Measurements from ENCODE around the gene UBE2L3.
"Not testable (repeated sequence)": the region's sequence is repeated elsewhere in the genome, so short reads cannot be mapped to it uniquely, and the experiment has no call there.

DNA sequence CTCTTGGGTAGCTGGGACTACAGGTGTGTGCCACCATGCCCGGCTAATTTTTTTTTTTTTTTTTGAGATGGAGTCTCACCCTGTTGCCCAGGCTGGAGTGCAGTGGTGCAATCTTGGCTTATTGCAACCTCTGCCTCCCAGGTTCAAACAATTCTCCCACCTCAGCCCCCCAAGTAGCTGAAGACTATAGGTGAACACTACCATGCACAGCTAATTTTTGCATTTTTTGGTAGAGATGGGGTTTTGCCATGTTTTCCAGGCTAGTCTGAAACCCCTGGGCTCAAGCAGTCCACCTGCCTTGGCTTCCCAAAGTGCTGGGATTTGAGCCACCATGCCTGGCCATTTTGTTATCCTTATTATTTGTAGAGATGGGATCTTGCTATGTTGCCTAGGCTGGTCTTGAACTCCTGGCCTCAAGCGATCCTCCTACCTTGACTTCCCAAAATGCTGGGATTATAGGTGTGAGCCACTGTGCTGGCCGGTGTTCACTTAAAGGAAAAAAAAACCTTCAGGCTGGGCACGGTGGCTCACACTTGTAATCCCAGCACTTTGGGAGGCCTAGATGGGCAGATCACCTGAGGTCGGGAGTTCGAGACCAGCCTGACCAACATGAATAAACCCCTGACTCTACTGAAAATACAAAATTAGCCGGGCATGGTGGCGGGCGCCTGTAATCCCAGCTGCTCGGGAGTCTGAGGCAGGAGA, 13.6 kb downstream of the UBE2L3 start:
- TF ChIP-seq, protein P1, sequence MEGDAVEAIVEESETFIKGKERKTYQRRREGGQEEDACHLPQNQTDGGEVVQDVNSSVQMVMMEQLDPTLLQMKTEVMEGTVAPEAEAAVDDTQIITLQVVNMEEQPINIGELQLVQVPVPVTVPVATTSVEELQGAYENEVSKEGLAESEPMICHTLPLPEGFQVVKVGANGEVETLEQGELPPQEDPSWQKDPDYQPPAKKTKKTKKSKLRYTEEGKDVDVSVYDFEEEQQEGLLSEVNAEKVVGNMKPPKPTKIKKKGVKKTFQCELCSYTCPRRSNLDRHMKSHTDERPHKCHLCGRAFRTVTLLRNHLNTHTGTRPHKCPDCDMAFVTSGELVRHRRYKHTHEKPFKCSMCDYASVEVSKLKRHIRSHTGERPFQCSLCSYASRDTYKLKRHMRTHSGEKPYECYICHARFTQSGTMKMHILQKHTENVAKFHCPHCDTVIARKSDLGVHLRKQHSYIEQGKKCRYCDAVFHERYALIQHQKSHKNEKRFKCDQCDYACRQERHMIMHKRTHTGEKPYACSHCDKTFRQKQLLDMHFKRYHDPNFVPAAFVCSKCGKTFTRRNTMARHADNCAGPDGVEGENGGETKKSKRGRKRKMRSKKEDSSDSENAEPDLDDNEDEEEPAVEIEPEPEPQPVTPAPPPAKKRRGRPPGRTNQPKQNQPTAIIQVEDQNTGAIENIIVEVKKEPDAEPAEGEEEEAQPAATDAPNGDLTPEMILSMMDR (IDR thresholded peaks at IDR 0.05) = not testable (repeated sequence)
- not testable (repeated sequence) for TF ChIP-seq TEAD4 (IDR thresholded peaks at IDR 0.05; ENCODE audit: borderline replicate concordance, insufficient read depth); FOXM1 (IDR thresholded peaks at IDR 0.05; ENCODE audit: low read depth); POLR2AphosphoS5 (IDR thresholded peaks at IDR 0.05; ENCODE audit: low read depth, low read length); EZH2phosphoT487 (IDR thresholded peaks at IDR 0.05; ENCODE audit: borderline replicate concordance, low read depth); EP300 (IDR thresholded peaks at IDR 0.05; ENCODE audit: borderline replicate concordance in 1 of 2, low read depth in 1 of 2, low read length in 1 of 2); MXI1 (IDR thresholded peaks at IDR 0.05; ENCODE audit: low read depth, low read length); RAD21 (IDR thresholded peaks at IDR 0.05; ENCODE audit: low read length); CHD2 (IDR thresholded peaks at IDR 0.05; ENCODE audit: low read length, partially characterized antibody); TCF12 (IDR thresholded peaks at IDR 0.05); NRF1 (IDR thresholded peaks at IDR 0.05; ENCODE audit: low read depth, low read length); GABPA (IDR thresholded peaks at IDR 0.05; ENCODE audit: low read depth)
- TF ChIP-seq, protein P2, sequence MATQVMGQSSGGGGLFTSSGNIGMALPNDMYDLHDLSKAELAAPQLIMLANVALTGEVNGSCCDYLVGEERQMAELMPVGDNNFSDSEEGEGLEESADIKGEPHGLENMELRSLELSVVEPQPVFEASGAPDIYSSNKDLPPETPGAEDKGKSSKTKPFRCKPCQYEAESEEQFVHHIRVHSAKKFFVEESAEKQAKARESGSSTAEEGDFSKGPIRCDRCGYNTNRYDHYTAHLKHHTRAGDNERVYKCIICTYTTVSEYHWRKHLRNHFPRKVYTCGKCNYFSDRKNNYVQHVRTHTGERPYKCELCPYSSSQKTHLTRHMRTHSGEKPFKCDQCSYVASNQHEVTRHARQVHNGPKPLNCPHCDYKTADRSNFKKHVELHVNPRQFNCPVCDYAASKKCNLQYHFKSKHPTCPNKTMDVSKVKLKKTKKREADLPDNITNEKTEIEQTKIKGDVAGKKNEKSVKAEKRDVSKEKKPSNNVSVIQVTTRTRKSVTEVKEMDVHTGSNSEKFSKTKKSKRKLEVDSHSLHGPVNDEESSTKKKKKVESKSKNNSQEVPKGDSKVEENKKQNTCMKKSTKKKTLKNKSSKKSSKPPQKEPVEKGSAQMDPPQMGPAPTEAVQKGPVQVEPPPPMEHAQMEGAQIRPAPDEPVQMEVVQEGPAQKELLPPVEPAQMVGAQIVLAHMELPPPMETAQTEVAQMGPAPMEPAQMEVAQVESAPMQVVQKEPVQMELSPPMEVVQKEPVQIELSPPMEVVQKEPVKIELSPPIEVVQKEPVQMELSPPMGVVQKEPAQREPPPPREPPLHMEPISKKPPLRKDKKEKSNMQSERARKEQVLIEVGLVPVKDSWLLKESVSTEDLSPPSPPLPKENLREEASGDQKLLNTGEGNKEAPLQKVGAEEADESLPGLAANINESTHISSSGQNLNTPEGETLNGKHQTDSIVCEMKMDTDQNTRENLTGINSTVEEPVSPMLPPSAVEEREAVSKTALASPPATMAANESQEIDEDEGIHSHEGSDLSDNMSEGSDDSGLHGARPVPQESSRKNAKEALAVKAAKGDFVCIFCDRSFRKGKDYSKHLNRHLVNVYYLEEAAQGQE (IDR thresholded peaks at IDR 0.05; ENCODE audit: low read depth, low read length) = not testable (repeated sequence)
